ENCODE measurements around the gene HTR1D. TPM values are rescaled to one million over a fixed set of nuclear protein-coding genes. Genes with fewer than 3 reads are reported as not detected.

The HTR1D gene
- polyA plus RNA-seq, 1 donor from 2014 or later: not detected

- Histone ChIP-seq H3F3A (ENCODE audit: insufficient read depth, low read length, poor library complexity, severe bottlenecking) (no peaks in the 10 kb centered on the region), H3K9me3 (ENCODE audit: low read length) (no peaks in the 10 kb centered on the region), H3K9ac (ENCODE audit: low read length) (no peak overlapping the region), H3K27me3 (ENCODE audit: insufficient read depth, low read depth, low read length) (no peaks in the 10 kb centered on the region), H3K9me2 (ENCODE audit: insufficient read depth, low read length) (no peaks in the 10 kb centered on the region), H3K27ac (ENCODE audit: low read length) (no peak overlapping the region), H3K4me2 (ENCODE audit: low read length) (no peak overlapping the region), H3K36me3 (ENCODE audit: insufficient read depth, low read length) (no peaks in the 10 kb centered on the region), H2AFZ (ENCODE audit: low read depth, low read length) (no peak overlapping the region), H4K20me1 (ENCODE audit: insufficient read depth) (no peaks in the 10 kb centered on the region), H3K4me3 (ENCODE audit: low read length) (no peak overlapping the region), H3K79me2 (replicated peaks; ENCODE audit: insufficient read depth, low read length) (no peaks in the 10 kb centered on the region)
- TF ChIP-seq RAD21 (conservative IDR thresholded peaks at IDR 0.05): no peak
- TF ChIP-seq CTCF (IDR thresholded peaks at IDR 0.05; ENCODE audit: poor library complexity, severe bottlenecking): no peak
- no peak for TF ChIP-seq EZH2 (IDR thresholded peaks at IDR 0.05; ENCODE audit: borderline replicate concordance, insufficient read depth, low read length, poor library complexity, severe bottlenecking)
- TF ChIP-seq TAF1 (IDR thresholded peaks at IDR 0.05; ENCODE audit: low read depth): no peak
- TF ChIP-seq MXI1 (conservative IDR thresholded peaks at IDR 0.05; ENCODE audit: poor library complexity, severe bottlenecking): no peak
- no peak for TF ChIP-seq EP300 (conservative IDR thresholded peaks at IDR 0.05; ENCODE audit: poor library complexity, severe bottlenecking)
- no peak for TF ChIP-seq POLR2AphosphoS5 (IDR thresholded peaks at IDR 0.05)
- no peak for TF ChIP-seq SMC3 (conservative IDR thresholded peaks at IDR 0.05; ENCODE audit: poor library complexity)
- TF ChIP-seq REST (IDR thresholded peaks at IDR 0.05; ENCODE audit: borderline replicate concordance): no peak
Measured at GRCh38 chr1:23187637-23188036, 29.7 kb downstream of the HTR1D start.

- no peaks in the 10 kb centered on the region for H3F3A ChIP-seq (ENCODE audit: insufficient read depth, low read length, poor library complexity, severe bottlenecking)
- H3K9ac ChIP-seq (ENCODE audit: low read length): no peak overlapping the region
- H3K27me3 ChIP-seq (ENCODE audit: insufficient read depth, low read depth, low read length): no peaks in the 10 kb centered on the region
- H3K27ac ChIP-seq (ENCODE audit: low read length): no peak overlapping the region
- H3K4me2 ChIP-seq (ENCODE audit: low read length): no peak overlapping the region
- H3K4me3 ChIP-seq (ENCODE audit: low read length): no peak overlapping the region
- H3K9me2 ChIP-seq (ENCODE audit: insufficient read depth, low read length): no peaks in the 10 kb centered on the region
- H4K20me1 ChIP-seq (ENCODE audit: insufficient read depth): no peaks in the 10 kb centered on the region
- TF ChIP-seq POLR2AphosphoS5 (IDR thresholded peaks at IDR 0.05) (no peak), SMC3 (conservative IDR thresholded peaks at IDR 0.05; ENCODE audit: poor library complexity) (no peak), EZH2 (IDR thresholded peaks at IDR 0.05; ENCODE audit: borderline replicate concordance, insufficient read depth, low read length, poor library complexity, severe bottlenecking) (no peak), TAF1 (IDR thresholded peaks at IDR 0.05; ENCODE audit: low read depth) (no peak), MXI1 (conservative IDR thresholded peaks at IDR 0.05; ENCODE audit: poor library complexity, severe bottlenecking) (no peak), RAD21 (conservative IDR thresholded peaks at IDR 0.05) (no peak), REST (IDR thresholded peaks at IDR 0.05; ENCODE audit: borderline replicate concordance) (no peak), CTCF (IDR thresholded peaks at IDR 0.05; ENCODE audit: poor library complexity, severe bottlenecking) (no peak), EP300 (conservative IDR thresholded peaks at IDR 0.05; ENCODE audit: poor library complexity, severe bottlenecking) (no peak)
- no peaks in the 10 kb centered on the region for H3K36me3 ChIP-seq (ENCODE audit: insufficient read depth, low read length)
- H2AFZ ChIP-seq (ENCODE audit: low read depth, low read length): no peak overlapping the region
- no peaks in the 10 kb centered on the region for H3K79me2 ChIP-seq (replicated peaks; ENCODE audit: insufficient read depth, low read length)
- no peaks in the 10 kb centered on the region for H3K9me3 ChIP-seq (ENCODE audit: low read length)
Measured at GRCh38 chr1:23185381-23185780, 31.9 kb downstream of the HTR1D start.
